Thymus (tissue), 11 donors: ENCODE data around the gene SIPA1L3. TPM values are rescaled to one million over a fixed set of nuclear protein-coding genes. Genes with fewer than 3 reads are reported as not detected.

ENCODE experiments used
- DNase-seq, 9 donors: peaks; one replicate each; pipeline ENCODE4 v3.0.0-alpha.2; 2013; ENCODE audit warnings: low spot score in 9 of 9, low read depth in 6 of 9, missing footprints in 1 of 9
- H3K27ac ChIP-seq, 2 donors: one replicate each; pipeline ENCODE4 v1.5.1; 2013; ENCODE audit warnings: control low read depth in 1 of 2, low read depth in 1 of 2, low read length in 1 of 2, mild to moderate bottlenecking in 1 of 2, moderate library complexity in 1 of 2
- H3K27me3 ChIP-seq, 2 donors: one replicate each; pipeline ENCODE4 v1.5.1; 2013; ENCODE audit warnings: low read length in 1 of 2; ENCODE audit not compliant: control insufficient read depth in 2 of 2, insufficient read depth in 1 of 2
- H3K36me3 ChIP-seq, 2 donors: one replicate each; pipeline ENCODE4 v1.5.1; 2013; ENCODE audit warnings: low read length in 1 of 2, mild to moderate bottlenecking in 1 of 2, moderate library complexity in 1 of 2; ENCODE audit not compliant: control insufficient read depth in 2 of 2, insufficient read depth in 2 of 2
- H3K4me1 ChIP-seq, 2 donors: one replicate each; pipeline ENCODE4 v1.5.1; 2013; ENCODE audit warnings: low read length in 2 of 2; ENCODE audit not compliant: control insufficient read depth in 2 of 2, insufficient read depth in 2 of 2
- H3K4me3 ChIP-seq, 2 donors: one replicate each; pipeline ENCODE4 v1.5.1; 2013; ENCODE audit warnings: low read length in 2 of 2, control low read depth in 1 of 2, mild to moderate bottlenecking in 1 of 2
- H3K9me3 ChIP-seq, 2 donors: one replicate each; pipeline ENCODE4 v1.5.1; 2013; ENCODE audit warnings: low read length in 1 of 2, mild to moderate bottlenecking in 1 of 2; ENCODE audit not compliant: control insufficient read depth in 2 of 2, insufficient read depth in 1 of 2
- WGBS: extraction: QIAGEN DNeasy Blood & Tissue Kit; methylation state at CpG from one replicate; pipeline ENCODE4 v1.1.7; 2013; 5-methylcytosine and 5-hydroxymethylcytosine counted together
- polyA plus RNA-seq: library from polyadenylated mRNA; stranded (reverse); fragments of 200-250 nt; gene quantifications from one replicate; pipeline ENCODE4 v1.2.3, GENCODE V29; 2013
- total RNA-seq: library from RNA; stranded (reverse); fragments of 120-200 nt; gene quantifications from one replicate; pipeline ENCODE4 v1.2.4, GENCODE V29; 2013
- donor health status: healthy.

The SIPA1L3 gene
- total and polyA plus RNA-seq, 2 donors, result 5.0 to 6.0 TPM

GRCh38 chr19:37983153-37983552 lies 76.1 kb downstream of the SIPA1L3 start:
- no peaks in the 10 kb centered on the region for H3K36me3 ChIP-seq
- no peaks in the 10 kb centered on the region for H3K9me3 ChIP-seq
- peaks cover 3 to 16% of the 10 kb centered on the region in 2 donors for H3K4me1 ChIP-seq
- H3K27ac ChIP-seq, result no peak overlapping the region
- 87% methylated on average over 10 of the region's 10 CpGs for WGBS
- H3K27me3 ChIP-seq, result no peaks in the 10 kb centered on the region
- no peak overlapping the region for H3K4me3 ChIP-seq
- no peak for DNase-seq

- H3K4me1 ChIP-seq, result peaks cover 3 to 21% of the 10 kb centered on the region in 2 donors
- no peaks in the 10 kb centered on the region for H3K36me3 ChIP-seq
- H3K27ac ChIP-seq, result no peak overlapping the region
- 99% methylated on average over 10 of the region's 10 CpGs for WGBS
- H3K4me3 ChIP-seq, result no peak overlapping the region
- H3K9me3 ChIP-seq, result no peaks in the 10 kb centered on the region
- DNase-seq, result no peak
- no peaks in the 10 kb centered on the region for H3K27me3 ChIP-seq
Observed at GRCh38 chr19:37983916-37984315, 76.9 kb downstream of the SIPA1L3 start.

- H3K27ac ChIP-seq, result peak overlapping the region; percentile 41 to 61
- no peaks in the 10 kb centered on the region for H3K36me3 ChIP-seq
- no peaks in the 10 kb centered on the region for H3K27me3 ChIP-seq
- DNase-seq, result peak in 1 of 9 donors; percentile 30
- no peaks in the 10 kb centered on the region for H3K9me3 ChIP-seq
- 16% methylated on average over 10 of the region's 10 CpGs for WGBS
- peaks cover 3 to 18% of the 10 kb centered on the region in 2 donors for H3K4me1 ChIP-seq
- no peak overlapping the region for H3K4me3 ChIP-seq
Observed at GRCh38 chr19:37986048-37986750, 79.2 kb downstream of the SIPA1L3 start.

GRCh38 chr19:37987356-37988332 lies 80.6 kb downstream of the SIPA1L3 start:
- no peaks in the 10 kb centered on the region for H3K36me3 ChIP-seq
- no peak overlapping the region for H3K4me3 ChIP-seq
- no peak overlapping the region for H3K27ac ChIP-seq
- no peaks in the 10 kb centered on the region for H3K9me3 ChIP-seq
- WGBS, result 88% methylated on average over 12 of the region's 12 CpGs
- no peaks in the 10 kb centered on the region for H3K27me3 ChIP-seq
- H3K4me1 ChIP-seq, result peaks cover 3 to 19% of the 10 kb centered on the region in 2 donors
- DNase-seq, result no peak

GRCh38 chr19:37988758-37989635 lies 82.0 kb downstream of the SIPA1L3 start:
- no peak overlapping the region for H3K4me3 ChIP-seq
- H3K4me1 ChIP-seq, result peaks cover 3 to 19% of the 10 kb centered on the region in 2 donors
- no peak overlapping the region for H3K27ac ChIP-seq
- 80% methylated on average over 13 of the region's 13 CpGs for WGBS
- no peaks in the 10 kb centered on the region for H3K9me3 ChIP-seq
- H3K36me3 ChIP-seq, result no peaks in the 10 kb centered on the region
- DNase-seq, result peak in 2 of 9 donors; percentile 13 to 22
- H3K27me3 ChIP-seq, result no peaks in the 10 kb centered on the region

GRCh38 chr19:37989855-37990254 lies 82.8 kb downstream of the SIPA1L3 start:
- Histone ChIP-seq H3K36me3 (no peaks in the 10 kb centered on the region), H3K27ac (no peak overlapping the region), H3K27me3 (no peaks in the 10 kb centered on the region), H3K4me1 (peaks cover 3 to 23% of the 10 kb centered on the region in 2 donors), H3K9me3 (no peaks in the 10 kb centered on the region), H3K4me3 (no peak overlapping the region)
- WGBS, result 95% methylated on average over 7 of the region's 7 CpGs
- no peak for DNase-seq

GRCh38 chr19:37990362-37990761 lies 83.4 kb downstream of the SIPA1L3 start:
- Histone ChIP-seq H3K4me3 (no peak overlapping the region), H3K9me3 (no peaks in the 10 kb centered on the region), H3K27me3 (no peaks in the 10 kb centered on the region), H3K27ac (no peak overlapping the region), H3K36me3 (no peaks in the 10 kb centered on the region), H3K4me1 (peaks cover 3 to 23% of the 10 kb centered on the region in 2 donors)
- no peak for DNase-seq
- 97% methylated on average over 10 of the region's 10 CpGs for WGBS

- Histone ChIP-seq H3K27me3 (no peaks in the 10 kb centered on the region), H3K9me3 (no peaks in the 10 kb centered on the region), H3K4me1 (peaks cover 3 to 15% of the 10 kb centered on the region in 2 donors), H3K4me3 (no peak overlapping the region), H3K27ac (no peak overlapping the region), H3K36me3 (no peaks in the 10 kb centered on the region)
- DNase-seq, result no peak
- 96% methylated on average over 10 of the region's 10 CpGs for WGBS
Observed at GRCh38 chr19:37991176-37991835, 84.3 kb downstream of the SIPA1L3 start.
